ENCODE results near the gene CAMTA1. TPM values are rescaled to one million over a fixed set of nuclear protein-coding genes. Genes with fewer than 3 reads are reported as not detected.

CAMTA1 gene
- total RNA-seq, 2 experiments from 2014 or later, result 43.9 to 73.3 TPM

GRCh38 chr1:7567376-7567775, 782.1 kb downstream of the CAMTA1 start:
- intact Hi-C loops (cut with micrococcal nuclease; ENCODE audit: unreplicated experiment), result no loop called here
- no peak overlapping the region for H3K4me2 ChIP-seq (ENCODE audit: low read length)
- H3K36me3 ChIP-seq (ENCODE audit: insufficient read depth, low read length), result no peaks in the 10 kb centered on the region
- no peak for DNase-seq (ENCODE audit: low spot score)
- no peaks in the 10 kb centered on the region for H3K4me1 ChIP-seq (ENCODE audit: insufficient read depth, low read length, poor library complexity, severe bottlenecking)
- no peak overlapping the region for H3K27ac ChIP-seq (ENCODE audit: low read depth, low read length, poor library complexity, severe bottlenecking)
- no TSS peak for BruUV-seq (replicated peaks)
- no peaks in the 10 kb centered on the region for H4K20me1 ChIP-seq (ENCODE audit: insufficient read depth, low read length)
- H3K9me3 ChIP-seq (ENCODE audit: low read length), result no peaks in the 10 kb centered on the region
- no peak overlapping the region for H3K4me3 ChIP-seq (ENCODE audit: low read depth, low read length, poor library complexity, severe bottlenecking)
- ChIA-PET CTCF (ENCODE audit: unreplicated experiment) (no interaction called here), POLR2A (no interaction called here)
- H3K79me2 ChIP-seq (ENCODE audit: insufficient read depth, low read depth, low read length), result no peaks in the 10 kb centered on the region
- H3K9me2 ChIP-seq (ENCODE audit: insufficient read depth, low read length), result no peaks in the 10 kb centered on the region
- no peak overlapping the region for H2AFZ ChIP-seq (ENCODE audit: low read length)
- TF ChIP-seq, protein P1, sequence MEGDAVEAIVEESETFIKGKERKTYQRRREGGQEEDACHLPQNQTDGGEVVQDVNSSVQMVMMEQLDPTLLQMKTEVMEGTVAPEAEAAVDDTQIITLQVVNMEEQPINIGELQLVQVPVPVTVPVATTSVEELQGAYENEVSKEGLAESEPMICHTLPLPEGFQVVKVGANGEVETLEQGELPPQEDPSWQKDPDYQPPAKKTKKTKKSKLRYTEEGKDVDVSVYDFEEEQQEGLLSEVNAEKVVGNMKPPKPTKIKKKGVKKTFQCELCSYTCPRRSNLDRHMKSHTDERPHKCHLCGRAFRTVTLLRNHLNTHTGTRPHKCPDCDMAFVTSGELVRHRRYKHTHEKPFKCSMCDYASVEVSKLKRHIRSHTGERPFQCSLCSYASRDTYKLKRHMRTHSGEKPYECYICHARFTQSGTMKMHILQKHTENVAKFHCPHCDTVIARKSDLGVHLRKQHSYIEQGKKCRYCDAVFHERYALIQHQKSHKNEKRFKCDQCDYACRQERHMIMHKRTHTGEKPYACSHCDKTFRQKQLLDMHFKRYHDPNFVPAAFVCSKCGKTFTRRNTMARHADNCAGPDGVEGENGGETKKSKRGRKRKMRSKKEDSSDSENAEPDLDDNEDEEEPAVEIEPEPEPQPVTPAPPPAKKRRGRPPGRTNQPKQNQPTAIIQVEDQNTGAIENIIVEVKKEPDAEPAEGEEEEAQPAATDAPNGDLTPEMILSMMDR (conservative IDR thresholded peaks at IDR 0.05; ENCODE audit: low read length), result no peak
- no peak for TF ChIP-seq EZH2phosphoT487 (IDR thresholded peaks at IDR 0.05; ENCODE audit: borderline replicate concordance, low read depth, low read length)

DNA sequence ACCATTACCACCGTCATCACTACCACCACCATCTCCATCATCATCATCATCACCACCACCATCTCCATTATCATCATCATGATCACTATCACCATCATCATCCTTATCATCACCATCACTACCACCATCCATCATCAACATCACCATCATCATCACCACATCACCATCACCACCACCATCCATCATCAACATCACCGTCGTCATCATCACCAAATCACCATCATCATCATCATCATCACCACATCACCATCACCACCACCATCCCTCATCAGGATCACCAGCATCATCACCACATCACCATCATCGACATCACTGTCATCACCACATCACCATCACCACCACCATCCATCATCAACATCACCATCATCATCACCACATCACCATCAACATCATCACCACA, 782.8 kb downstream of the CAMTA1 start:
- TF ChIP-seq, protein P1 (conservative IDR thresholded peaks at IDR 0.05; ENCODE audit: low read length), result no peak
- ChIA-PET CTCF (ENCODE audit: unreplicated experiment) (no interaction called here), POLR2A (no interaction called here)
- Histone ChIP-seq H3K36me3 (ENCODE audit: insufficient read depth, low read length) (no peaks in the 10 kb centered on the region), H4K20me1 (ENCODE audit: insufficient read depth, low read length) (no peaks in the 10 kb centered on the region), H3K9me3 (ENCODE audit: low read length) (no peaks in the 10 kb centered on the region), H3K79me2 (ENCODE audit: insufficient read depth, low read depth, low read length) (no peaks in the 10 kb centered on the region), H3K4me2 (ENCODE audit: low read length) (no peak overlapping the region), H3K9me2 (ENCODE audit: insufficient read depth, low read length) (no peaks in the 10 kb centered on the region), H3K27ac (ENCODE audit: low read depth, low read length, poor library complexity, severe bottlenecking) (no peak overlapping the region), H2AFZ (ENCODE audit: low read length) (no peak overlapping the region), H3K4me3 (ENCODE audit: low read depth, low read length, poor library complexity, severe bottlenecking) (no peak overlapping the region), H3K4me1 (ENCODE audit: insufficient read depth, low read length, poor library complexity, severe bottlenecking) (no peaks in the 10 kb centered on the region)
- intact Hi-C loops (cut with micrococcal nuclease; ENCODE audit: unreplicated experiment), result no loop called here
- no TSS peak for BruUV-seq (replicated peaks)
- no peak for DNase-seq (ENCODE audit: low spot score)

DNA sequence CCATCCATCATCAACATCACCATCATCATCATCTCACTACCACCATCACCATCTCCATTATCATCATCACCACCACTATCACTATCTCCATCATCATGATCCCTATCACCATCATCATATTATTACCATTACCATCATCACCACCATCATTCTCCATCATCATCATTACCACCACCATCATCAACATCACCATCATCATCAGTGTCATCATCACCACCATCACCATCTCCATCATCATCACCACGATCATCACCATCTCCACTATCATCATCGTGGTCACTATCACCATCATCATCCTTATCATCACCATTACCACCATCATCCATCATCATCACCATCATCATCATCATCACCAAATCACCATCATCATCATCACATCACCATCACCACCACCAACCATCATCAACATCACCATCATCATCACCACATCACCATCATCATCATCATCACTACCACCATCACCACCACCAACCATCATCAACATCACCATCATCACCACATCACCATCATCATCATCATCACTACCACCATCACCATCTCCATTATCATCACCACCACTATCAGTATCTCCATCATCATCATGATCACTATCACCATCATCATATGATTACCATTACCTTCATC, 783.8 kb downstream of the CAMTA1 start:
- intact Hi-C loops (cut with micrococcal nuclease; ENCODE audit: unreplicated experiment), result no loop called here
- Histone ChIP-seq H3K36me3 (ENCODE audit: insufficient read depth, low read length) (no peaks in the 10 kb centered on the region), H3K4me2 (ENCODE audit: low read length) (no peak overlapping the region), H3K27ac (ENCODE audit: low read depth, low read length, poor library complexity, severe bottlenecking) (no peak overlapping the region), H3K79me2 (ENCODE audit: insufficient read depth, low read depth, low read length) (no peaks in the 10 kb centered on the region), H3K9me2 (ENCODE audit: insufficient read depth, low read length) (no peaks in the 10 kb centered on the region), H3K4me3 (ENCODE audit: low read depth, low read length, poor library complexity, severe bottlenecking) (no peak overlapping the region), H2AFZ (ENCODE audit: low read length) (no peak overlapping the region), H3K4me1 (ENCODE audit: insufficient read depth, low read length, poor library complexity, severe bottlenecking) (no peaks in the 10 kb centered on the region), H3K9me3 (ENCODE audit: low read length) (no peaks in the 10 kb centered on the region), H4K20me1 (ENCODE audit: insufficient read depth, low read length) (no peaks in the 10 kb centered on the region)
- CTCF ChIA-PET (ENCODE audit: unreplicated experiment), result no interaction called here
- TF ChIP-seq, protein P1 (conservative IDR thresholded peaks at IDR 0.05; ENCODE audit: low read length), result no peak
- no peak for TF ChIP-seq EZH2phosphoT487 (IDR thresholded peaks at IDR 0.05; ENCODE audit: borderline replicate concordance, low read depth, low read length)
- POLR2A ChIA-PET, result no interaction called here
- no TSS peak for BruUV-seq (replicated peaks)
- no peak for DNase-seq (ENCODE audit: low spot score)
